Colonic mucosa (tissue), 4 donors: ENCODE results near the gene TEX55. TPM values are rescaled to one million over a fixed set of nuclear protein-coding genes. Genes with fewer than 3 reads are reported as not detected.
A peak's percentile ranks its signal among the peaks of the same experiment; 100 is the strongest.
"Not testable (repeated sequence)": the region's sequence is repeated elsewhere in the genome, so short reads cannot be mapped to it uniquely, and the experiment has no call there.

Experiments used
- DNase-seq: peaks from one replicate; pipeline ENCODE4 v3.0.0-alpha.2; 2020
- H3K27ac ChIP-seq: fragments of 200-600 bp; one replicate; pipeline ENCODE4 v1.8.0; 2021
- H3K27me3 ChIP-seq: fragments of 200-600 bp; one replicate; pipeline ENCODE4 v1.8.0; 2021
- H3K36me3 ChIP-seq: fragments of 200-600 bp; one replicate; pipeline ENCODE4 v1.8.0; 2021
- H3K4me1 ChIP-seq: fragments of 200-600 bp; one replicate; pipeline ENCODE4 v1.8.0; 2021; ENCODE audit warnings: mild to moderate bottlenecking
- H3K4me3 ChIP-seq: fragments of 200-600 bp; one replicate; pipeline ENCODE4 v1.8.0; 2021
- H3K9ac ChIP-seq, 2 donors: one replicate each; pipeline ENCODE4 v1.7.0; 2013; ENCODE audit warnings: control low read depth in 2 of 2, low read depth in 2 of 2, low read length in 2 of 2
- H3K9me3 ChIP-seq: fragments of 200-600 bp; one replicate; pipeline ENCODE4 v1.8.0; 2021
- CTCF ChIP-seq: fragments of 200-600 bp; IDR thresholded peaks from one replicate; pipeline ENCODE4 v1.8.0; 2022; ENCODE audit warnings: antibody characterized with exemption, mild to moderate bottlenecking
- intact Hi-C: fragments of 100-400 bp; cut with DNase I; formaldehyde crosslinking; loops from one replicate; pipeline ENCODE4 v1.14.1; 2022
- total RNA-seq, 2 donors: library from RNA; stranded (reverse); fragmentation: NEBNext Ultra II Directional in 1 of 2; extraction: Animal tissue kit (Norgen Biotek cat#: 25700) in 1 of 2; gene quantifications; one replicate each; pipeline ENCODE4 v1.2.1, GENCODE V29; 2021
- donor health status: healthy.
- donor health status: DM: no; HTN: no; CAD: no.
- donor health status: DM: no; HTN: no; CAD: no.

The TEX55 gene
- not detected for total RNA-seq

- no peaks in the 10 kb centered on the region for H3K4me1 ChIP-seq
- H3K9me3 ChIP-seq = no peaks in the 10 kb centered on the region
- intact Hi-C loops = loop anchor here (2.0 kb wide), 1 partner anchor 95 kb away; the partner anchor contains the start of gene B4GALT4
- no peak within 1 kb of the TSS for H3K9ac ChIP-seq
- peak; percentile 31 for TF ChIP-seq CTCF
- DNase-seq = peak; percentile 29
- no peak within 1 kb of the TSS for H3K27ac ChIP-seq
- no peaks in the 10 kb centered on the region for H3K36me3 ChIP-seq
- H3K4me3 ChIP-seq = no peak within 1 kb of the TSS
- H3K27me3 ChIP-seq = no peaks in the 10 kb centered on the region
Measured at GRCh38 chr3:119145500-119146167, at the start of gene TEX55. Gene TEX55 (plus strand): TSS chr3:119146165. CDS start chr3:119146190, 25 bp downstream.

- no peak for DNase-seq
- Histone ChIP-seq H3K27me3 (no peaks in the 10 kb centered on the region), H3K27ac (no peak overlapping the region), H3K9ac (no peak overlapping the region), H3K9me3 (no peaks in the 10 kb centered on the region), H3K4me3 (no peak overlapping the region), H3K4me1 (no peaks in the 10 kb centered on the region), H3K36me3 (no peaks in the 10 kb centered on the region)
- intact Hi-C loops = loop anchor here (2.0 kb wide), 1 partner anchor 213 kb away; no protein-coding TSS in a partner anchor
- TF ChIP-seq CTCF = no peak
Measured at GRCh38 chr3:119098003-119098402, 48.0 kb upstream of the TEX55 start.

GRCh38 chr3:119098619-119099222, 47.2 kb upstream of the TEX55 start:
- H3K36me3 ChIP-seq = no peaks in the 10 kb centered on the region
- peak; percentile 61 for TF ChIP-seq CTCF
- H3K27ac ChIP-seq = no peak overlapping the region
- intact Hi-C loops = loop anchor here (2.0 kb wide), 1 partner anchor 214 kb away; no protein-coding TSS in a partner anchor
- no peak overlapping the region for H3K9ac ChIP-seq
- no peaks in the 10 kb centered on the region for H3K9me3 ChIP-seq
- H3K4me3 ChIP-seq = no peak overlapping the region
- H3K4me1 ChIP-seq = no peaks in the 10 kb centered on the region
- H3K27me3 ChIP-seq = no peaks in the 10 kb centered on the region
- DNase-seq = no peak

GRCh38 chr3:119099785-119100184, 46.2 kb upstream of the TEX55 start:
- Histone ChIP-seq H3K9me3 (no peaks in the 10 kb centered on the region), H3K36me3 (no peaks in the 10 kb centered on the region), H3K27me3 (no peaks in the 10 kb centered on the region), H3K9ac (no peak overlapping the region), H3K4me1 (no peaks in the 10 kb centered on the region), H3K27ac (no peak overlapping the region), H3K4me3 (no peak overlapping the region)
- no peak for TF ChIP-seq CTCF
- intact Hi-C loops = loop anchor here (2.0 kb wide), 1 partner anchor 215 kb away; no protein-coding TSS in a partner anchor
- no peak for DNase-seq

- Histone ChIP-seq H3K36me3 (no peaks in the 10 kb centered on the region), H3K4me3 (no peak overlapping the region)
- no peak for TF ChIP-seq CTCF
Measured at GRCh38 chr3:119104031-119104430, 41.9 kb upstream of the TEX55 start.

GRCh38 chr3:119118330-119118729, 27.6 kb upstream of the TEX55 start:
- H3K27me3 ChIP-seq, DNase-seq, H3K4me3 ChIP-seq, intact Hi-C loops, H3K4me1 ChIP-seq, H3K9ac ChIP-seq, H3K36me3 ChIP-seq, H3K27ac ChIP-seq, H3K9me3 ChIP-seq: not testable (repeated sequence)

More at GRCh38 chr3:119104031-119104430, 41.9 kb upstream of the TEX55 start:
- Histone ChIP-seq H3K9me3 (no peaks in the 10 kb centered on the region), H3K27ac (no peak overlapping the region), H3K4me1 (no peaks in the 10 kb centered on the region), H3K9ac (no peak overlapping the region), H3K27me3 (no peaks in the 10 kb centered on the region)
- intact Hi-C loops = no loop called here
- no peak for DNase-seq
